Mammary epithelial cell (primary cell): ENCODE measurements around the gene ALOX12.

Experiments
- CTCF ChIP-seq, 2 donors: IDR thresholded peaks in 1 of 2; conservative IDR thresholded peaks in 1 of 2; 2 replicates each; pipeline ENCODE4 v1.5.1; 2011 to 2012; ENCODE audit warnings: inconsistent platforms in 2 of 2, low read length in 2 of 2, mild to moderate bottlenecking in 2 of 2, control low read depth in 1 of 2, low read depth in 1 of 2; ENCODE audit not compliant: insufficient read depth in 1 of 2; ENCODE audit errors: extremely low read depth in 1 of 2
- EZH2 ChIP-seq: IDR thresholded peaks from 2 replicates; pipeline ENCODE4 v1.6.1; 2012; ENCODE audit warnings: low read length, inconsistent platforms, borderline replicate concordance

GRCh38 chr17:6996256-6997011 lies 585 bp downstream of the ALOX12 start:
- no peak for TF ChIP-seq CTCF (conservative IDR thresholded peaks at IDR 0.05 in 1 of 2, IDR thresholded peaks at IDR 0.05 in 1 of 2; ENCODE audit: extremely low read depth in 1 of 2, insufficient read depth in 1 of 2, low read depth in 1 of 2, low read length in 2 of 2)
- no peak for TF ChIP-seq EZH2
